Fibroblast of lung (primary cell): ENCODE results near the gene CAMTA1. TPM values are rescaled to one million over a fixed set of nuclear protein-coding genes. Genes with fewer than 3 reads are reported as not detected.

Source experiments
- DNase-seq, 2 donors: peaks; one replicate each; pipeline versions ENCODE4 v3.0.0 to v3.0.0-alpha.2; 2010; ENCODE audit warnings: low read depth in 2 of 2
- H2AFZ ChIP-seq: 2 replicates; pipeline ENCODE4 v1.5.1; 2012; ENCODE audit warnings: low read length, control low read depth, inconsistent platforms
- H3K27ac ChIP-seq: 2 replicates; pipeline ENCODE4 v1.5.1; 2011; ENCODE audit warnings: low read length, control low read depth; ENCODE audit not compliant: insufficient read depth
- H3K27me3 ChIP-seq: 2 replicates; pipeline ENCODE4 v1.5.1; 2011; ENCODE audit warnings: mild to moderate bottlenecking, low read length; ENCODE audit not compliant: control insufficient read depth, insufficient read depth
- H3K36me3 ChIP-seq: 2 replicates; pipeline ENCODE4 v1.5.1; 2011; ENCODE audit warnings: low read length; ENCODE audit not compliant: control insufficient read depth, insufficient read depth
- H3K4me1 ChIP-seq: 2 replicates; pipeline ENCODE4 v1.5.1; 2011; ENCODE audit warnings: low read length; ENCODE audit not compliant: control insufficient read depth, insufficient read depth; ENCODE audit errors: extremely low read depth
- H3K4me2 ChIP-seq: 2 replicates; pipeline ENCODE4 v1.5.1; 2011; ENCODE audit warnings: low read length, control low read depth; ENCODE audit not compliant: insufficient read depth; ENCODE audit errors: extremely low read depth
- H3K4me3 ChIP-seq, 4 experiments: fragments of 200-600 bp in 1 of 4; sonication (generic) in 1 of 4; replicated peaks in 1 of 4; 2 replicates each; pipeline ENCODE4 v1.5.1; 2011 to 2016; ENCODE audit warnings: low read length in 4 of 4, low read depth in 3 of 4, mild to moderate bottlenecking in 3 of 4, control low read depth in 2 of 4, inconsistent platforms in 1 of 4, mixed read lengths in 1 of 4; ENCODE audit not compliant: insufficient read depth in 1 of 4; ENCODE audit errors: control extremely low read depth in 1 of 4
- H3K79me2 ChIP-seq: 2 replicates; pipeline ENCODE4 v1.5.1; 2012; ENCODE audit warnings: mild to moderate bottlenecking, low read length, inconsistent platforms; ENCODE audit not compliant: control insufficient read depth, insufficient read depth
- H3K9ac ChIP-seq: 2 replicates; pipeline ENCODE4 v1.5.1; 2011; ENCODE audit warnings: mild to moderate bottlenecking, low read length, control low read depth; ENCODE audit not compliant: insufficient read depth
- H3K9me3 ChIP-seq: 2 replicates; pipeline ENCODE4 v1.5.1; 2012; ENCODE audit warnings: low read depth, low read length; ENCODE audit not compliant: control insufficient read depth, insufficient read depth
- H4K20me1 ChIP-seq: 2 replicates; pipeline ENCODE4 v1.5.1; 2011; ENCODE audit warnings: low read length; ENCODE audit not compliant: control insufficient read depth, insufficient read depth; ENCODE audit errors: extremely low read depth
- CTCF ChIP-seq, 2 donors: IDR thresholded peaks in 1 of 2; conservative IDR thresholded peaks in 1 of 2; 1 replicate in 1 of 2; 2 replicates in 1 of 2; pipeline ENCODE4 v1.5.1; 2011 to 2012; ENCODE audit warnings: low read length in 2 of 2, control low read depth in 1 of 2, inconsistent platforms in 1 of 2, low read depth in 1 of 2, mild to moderate bottlenecking in 1 of 2
- EZH2 ChIP-seq: IDR thresholded peaks from 2 replicates; pipeline ENCODE4 v1.5.1; 2012; ENCODE audit warnings: low read length, control low read depth, mild to moderate bottlenecking; ENCODE audit errors: missing control alignments
- polyA plus RNA-seq, 2 donors: library from polyadenylated mRNA; depleted of rRNA in 1 of 2; stranded (reverse) in 1 of 2; unstranded in 1 of 2; fragments of >200 nt; gene quantifications; 2 replicates each; pipeline ENCODE4 v1.2.1, GENCODE V29; 2011 to 2012; ENCODE audit warnings: missing spikeins in 1 of 2
- total RNA-seq: library from RNA; depleted of rRNA; stranded (reverse); fragments of >200 nt; gene quantifications from 2 replicates; pipeline ENCODE4 v1.2.1, GENCODE V29; 2014

CAMTA1 gene
- total and polyA plus RNA-seq, 2 donors (not counting 1 experiment from before 2014, with no cell fraction given) = 47.6 to 86.0 TPM

DNA sequence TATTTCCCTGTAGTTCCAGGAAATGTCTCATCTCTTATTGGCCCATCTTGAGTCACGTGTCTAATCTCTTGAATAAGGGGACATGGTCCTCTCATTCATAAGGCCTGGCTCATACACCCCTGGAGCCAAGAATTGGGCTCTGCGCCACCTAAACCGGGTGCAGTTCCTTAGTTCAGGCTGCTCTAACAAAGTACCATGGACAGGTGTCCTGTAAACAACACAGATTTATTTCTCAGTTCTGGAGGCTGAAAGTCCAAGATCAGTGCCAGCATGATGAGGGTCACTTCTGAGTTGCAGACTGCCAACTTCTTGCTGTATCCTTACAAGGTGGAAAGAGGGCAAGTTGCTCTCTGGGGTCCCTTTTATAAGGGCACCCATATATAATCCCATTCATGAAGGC lies 925.6 kb downstream of the CAMTA1 start:
- H3K4me1 ChIP-seq = no peaks in the 10 kb centered on the region
- TF ChIP-seq CTCF (conservative IDR thresholded peaks at IDR 0.05 in 1 of 2, IDR thresholded peaks at IDR 0.05 in 1 of 2; ENCODE audit: low read depth in 1 of 2, low read length in 2 of 2) = no peak
- TF ChIP-seq EZH2 = no peak
- no peaks in the 10 kb centered on the region for H3K9me3 ChIP-seq
- H3K4me3 ChIP-seq = no peak overlapping the region
- H3K79me2 ChIP-seq = no peaks in the 10 kb centered on the region
- no peak overlapping the region for H3K27ac ChIP-seq
- no peaks in the 10 kb centered on the region for H3K36me3 ChIP-seq
- no peak for DNase-seq
- H3K9ac ChIP-seq = no peak overlapping the region
- peaks cover 7% of the 10 kb centered on the region for H3K27me3 ChIP-seq
- H4K20me1 ChIP-seq = no peaks in the 10 kb centered on the region
- no peak overlapping the region for H3K4me2 ChIP-seq
- no peak overlapping the region for H2AFZ ChIP-seq

- H3K27me3 ChIP-seq = peaks cover 2% of the 10 kb centered on the region
- no peak overlapping the region for H3K27ac ChIP-seq
- H4K20me1 ChIP-seq = no peaks in the 10 kb centered on the region
- no peak overlapping the region for H2AFZ ChIP-seq
- H3K4me2 ChIP-seq = no peak overlapping the region
- H3K9ac ChIP-seq = no peak overlapping the region
- H3K36me3 ChIP-seq = no peaks in the 10 kb centered on the region
- DNase-seq = no peak
- no peak overlapping the region for H3K4me3 ChIP-seq
- H3K9me3 ChIP-seq = no peaks in the 10 kb centered on the region
- no peaks in the 10 kb centered on the region for H3K79me2 ChIP-seq
- TF ChIP-seq EZH2 (no peak), CTCF (conservative IDR thresholded peaks at IDR 0.05 in 1 of 2, IDR thresholded peaks at IDR 0.05 in 1 of 2; ENCODE audit: low read depth in 1 of 2, low read length in 2 of 2) (no peak)
- H3K4me1 ChIP-seq = no peaks in the 10 kb centered on the region
Observed at GRCh38 chr1:7712731-7713323, 927.6 kb downstream of the CAMTA1 start.

DNA sequence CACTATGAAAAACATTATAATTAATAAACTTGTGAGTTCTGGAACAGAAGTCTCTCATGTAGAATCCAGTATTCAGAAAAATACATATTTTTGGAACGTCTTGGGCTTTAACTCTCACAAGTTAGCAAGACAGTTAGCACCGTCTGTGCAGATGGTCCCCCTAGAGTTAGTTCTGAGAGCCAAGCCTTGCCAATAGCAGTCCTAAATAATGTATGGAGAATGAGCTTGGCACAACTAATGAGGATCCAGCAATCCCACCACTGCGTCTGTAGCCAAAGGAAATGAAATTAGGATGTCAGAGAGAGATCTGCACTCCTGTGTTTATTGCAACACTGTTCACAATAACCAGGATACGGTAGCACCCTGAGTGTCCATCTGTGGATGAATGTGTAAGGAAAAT lies 931.3 kb downstream of the CAMTA1 start:
- Histone ChIP-seq H3K4me2 (no peak overlapping the region), H3K4me3 (no peak overlapping the region), H3K4me1 (no peaks in the 10 kb centered on the region), H3K36me3 (no peaks in the 10 kb centered on the region), H3K9me3 (no peaks in the 10 kb centered on the region), H3K27ac (no peak overlapping the region), H2AFZ (no peak overlapping the region), H3K27me3 (no peaks in the 10 kb centered on the region), H3K9ac (no peak overlapping the region), H3K79me2 (no peaks in the 10 kb centered on the region), H4K20me1 (no peaks in the 10 kb centered on the region)
- TF ChIP-seq EZH2 (no peak), CTCF (conservative IDR thresholded peaks at IDR 0.05 in 1 of 2, IDR thresholded peaks at IDR 0.05 in 1 of 2; ENCODE audit: low read depth in 1 of 2, low read length in 2 of 2) (no peak)
- DNase-seq = no peak
